Panc1 (cell line): ENCODE measurements around the gene ANAPC5. TPM values are rescaled to one million over a fixed set of nuclear protein-coding genes. Genes with fewer than 3 reads are reported as not detected.

Experiments
- ATAC-seq: fragments of 200-7000 bp; cut with Tn5 transposase; 2 replicates; pipeline ENCODE4 v1.9.1; 2020; ENCODE audit warnings: mild to moderate bottlenecking, moderate library complexity
- BruUV-seq: library from RNA; stranded (reverse); fragments of 400-500 nt; replicated peaks from 2 replicates; lab custom pipeline; 2021; lab: Mats Ljungman, UMichigan
- CTCF ChIA-PET: fragments of 300-600 bp; sonication (Branson Sonifier 250); formaldehyde crosslinking; loops from one replicate; lab custom pipeline; 2022; ENCODE audit warnings: antibody characterized with exemption; lab: Charles Lee
- POLR2A ChIA-PET: fragments of 300-600 bp; sonication (Branson Sonifier 250); formaldehyde crosslinking; loops from one replicate; lab custom pipeline; 2022; ENCODE audit warnings: antibody characterized with exemption; lab: Charles Lee
- DNase-seq: peaks from one replicate; pipeline ENCODE4 v3.0.0-alpha.2; 2010; ENCODE audit warnings: low read depth, low spot score
- H3K27ac ChIP-seq: 2 replicates; pipeline ENCODE4 v1.5.1; 2011; ENCODE audit warnings: mild to moderate bottlenecking, low read length, inconsistent platforms
- H3K27me3 ChIP-seq: fragments of 200-500 bp; sonication (Bioruptor generic); 2 replicates; pipeline ENCODE4 v1.6.0; 2014; ENCODE audit warnings: low read length, inconsistent platforms; ENCODE audit not compliant: control insufficient read depth, insufficient read depth
- H3K36me3 ChIP-seq: fragments of 200-500 bp; sonication (Bioruptor generic); 2 replicates; pipeline ENCODE4 v1.5.1; 2014; ENCODE audit warnings: inconsistent platforms, mild to moderate bottlenecking, low read length, moderate library complexity; ENCODE audit not compliant: control insufficient read depth, insufficient read depth
- H3K4me1 ChIP-seq: 2 replicates; pipeline ENCODE4 v1.5.1; 2011; ENCODE audit warnings: inconsistent platforms, mild to moderate bottlenecking, low read length, moderate library complexity; ENCODE audit not compliant: control insufficient read depth, insufficient read depth
- H3K4me3 ChIP-seq, 2 experiments: 2 replicates each; pipeline ENCODE4 v1.5.1; 2011 to 2012; ENCODE audit warnings: low read depth in 2 of 2, low read length in 2 of 2, mild to moderate bottlenecking in 2 of 2, inconsistent platforms in 1 of 2, moderate library complexity in 1 of 2
- H3K9me3 ChIP-seq: fragments of 200-500 bp; sonication (Bioruptor generic); 2 replicates; pipeline ENCODE4 v1.5.1; 2014; ENCODE audit warnings: low read depth, mild to moderate bottlenecking, inconsistent platforms, low read length, moderate library complexity; ENCODE audit not compliant: control insufficient read depth, insufficient read depth
- POLR2AphosphoS5 ChIP-seq: IDR thresholded peaks from 2 replicates; pipeline ENCODE4 v1.6.1; 2012; ENCODE audit warnings: mild to moderate bottlenecking, low read depth, low read length, moderate library complexity
- SIN3A ChIP-seq: IDR thresholded peaks from 2 replicates; pipeline ENCODE4 v1.6.1; 2012; ENCODE audit warnings: low read depth, mild to moderate bottlenecking, low read length, moderate library complexity, borderline replicate concordance; ENCODE audit not compliant: insufficient read depth
- TCF7L2 ChIP-seq: IDR thresholded peaks from 2 replicates; pipeline ENCODE4 v1.6.1; 2011; ENCODE audit warnings: mild to moderate bottlenecking, low read depth, low read length, inconsistent platforms
- in situ Hi-C: cut with HindIII; loops from 2 replicates; pipeline ENCODE4 v1.10.0; 2016; ENCODE audit warnings: low sequenced_read_pairs, low pct_unique_long_range_greater_than_20kb
- intact Hi-C: fragments of 100-400 bp; cut with micrococcal nuclease; formaldehyde crosslinking; loops from one replicate; pipeline ENCODE4 v1.10.0; 2022; ENCODE audit not compliant: unreplicated experiment
- total RNA-seq: library from RNA; stranded (reverse); gene quantifications from one replicate; pipeline ENCODE4 v1.2.1, GENCODE V29; 2021; ENCODE audit not compliant: unreplicated experiment
- TF ChIP-seq, protein P1 (sequence below): fragments of 450-650 bp; IDR thresholded peaks from 2 replicates; pipeline ENCODE4 v1.5.1; 2017; ENCODE audit warnings: mild to moderate bottlenecking
- TF ChIP-seq, protein P2 (sequence below), 2 experiments: IDR thresholded peaks; 2 replicates each; pipeline ENCODE4 v1.6.1; 2011 to 2012; ENCODE audit warnings: low read depth in 2 of 2, control low read depth in 1 of 2, low read length in 1 of 2, mild to moderate bottlenecking in 1 of 2, moderate library complexity in 1 of 2; ENCODE audit not compliant: insufficient read depth in 1 of 2

ANAPC5 gene
- total RNA-seq, 1 experiment from 2014 or later = 101 TPM

DNA sequence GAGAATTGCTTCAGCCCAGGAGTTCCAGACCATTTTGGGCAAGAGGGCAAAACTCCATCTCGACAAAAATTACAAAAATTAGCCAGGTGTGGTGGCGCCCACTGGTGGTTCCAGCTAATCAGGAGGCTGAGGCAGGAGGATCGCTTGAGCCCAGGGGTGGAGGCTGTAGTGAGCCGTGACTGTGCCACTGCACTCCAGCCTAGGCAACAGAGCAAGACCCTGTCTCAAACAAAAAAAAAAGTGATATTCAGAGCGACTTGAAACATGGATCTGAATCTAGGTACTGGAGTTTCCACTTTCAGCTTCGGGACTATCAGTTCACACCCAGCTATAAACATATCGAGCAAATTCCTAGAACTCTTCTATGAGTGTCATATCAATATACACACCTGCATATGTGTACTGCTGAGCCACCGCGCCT, 31.4 kb upstream of the ANAPC5 start:
- TF ChIP-seq TCF7L2 (no peak), SIN3A (no peak), POLR2AphosphoS5 (no peak)
- TF ChIP-seq, protein P1, sequence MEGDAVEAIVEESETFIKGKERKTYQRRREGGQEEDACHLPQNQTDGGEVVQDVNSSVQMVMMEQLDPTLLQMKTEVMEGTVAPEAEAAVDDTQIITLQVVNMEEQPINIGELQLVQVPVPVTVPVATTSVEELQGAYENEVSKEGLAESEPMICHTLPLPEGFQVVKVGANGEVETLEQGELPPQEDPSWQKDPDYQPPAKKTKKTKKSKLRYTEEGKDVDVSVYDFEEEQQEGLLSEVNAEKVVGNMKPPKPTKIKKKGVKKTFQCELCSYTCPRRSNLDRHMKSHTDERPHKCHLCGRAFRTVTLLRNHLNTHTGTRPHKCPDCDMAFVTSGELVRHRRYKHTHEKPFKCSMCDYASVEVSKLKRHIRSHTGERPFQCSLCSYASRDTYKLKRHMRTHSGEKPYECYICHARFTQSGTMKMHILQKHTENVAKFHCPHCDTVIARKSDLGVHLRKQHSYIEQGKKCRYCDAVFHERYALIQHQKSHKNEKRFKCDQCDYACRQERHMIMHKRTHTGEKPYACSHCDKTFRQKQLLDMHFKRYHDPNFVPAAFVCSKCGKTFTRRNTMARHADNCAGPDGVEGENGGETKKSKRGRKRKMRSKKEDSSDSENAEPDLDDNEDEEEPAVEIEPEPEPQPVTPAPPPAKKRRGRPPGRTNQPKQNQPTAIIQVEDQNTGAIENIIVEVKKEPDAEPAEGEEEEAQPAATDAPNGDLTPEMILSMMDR = no peak
- TF ChIP-seq, protein P2, sequence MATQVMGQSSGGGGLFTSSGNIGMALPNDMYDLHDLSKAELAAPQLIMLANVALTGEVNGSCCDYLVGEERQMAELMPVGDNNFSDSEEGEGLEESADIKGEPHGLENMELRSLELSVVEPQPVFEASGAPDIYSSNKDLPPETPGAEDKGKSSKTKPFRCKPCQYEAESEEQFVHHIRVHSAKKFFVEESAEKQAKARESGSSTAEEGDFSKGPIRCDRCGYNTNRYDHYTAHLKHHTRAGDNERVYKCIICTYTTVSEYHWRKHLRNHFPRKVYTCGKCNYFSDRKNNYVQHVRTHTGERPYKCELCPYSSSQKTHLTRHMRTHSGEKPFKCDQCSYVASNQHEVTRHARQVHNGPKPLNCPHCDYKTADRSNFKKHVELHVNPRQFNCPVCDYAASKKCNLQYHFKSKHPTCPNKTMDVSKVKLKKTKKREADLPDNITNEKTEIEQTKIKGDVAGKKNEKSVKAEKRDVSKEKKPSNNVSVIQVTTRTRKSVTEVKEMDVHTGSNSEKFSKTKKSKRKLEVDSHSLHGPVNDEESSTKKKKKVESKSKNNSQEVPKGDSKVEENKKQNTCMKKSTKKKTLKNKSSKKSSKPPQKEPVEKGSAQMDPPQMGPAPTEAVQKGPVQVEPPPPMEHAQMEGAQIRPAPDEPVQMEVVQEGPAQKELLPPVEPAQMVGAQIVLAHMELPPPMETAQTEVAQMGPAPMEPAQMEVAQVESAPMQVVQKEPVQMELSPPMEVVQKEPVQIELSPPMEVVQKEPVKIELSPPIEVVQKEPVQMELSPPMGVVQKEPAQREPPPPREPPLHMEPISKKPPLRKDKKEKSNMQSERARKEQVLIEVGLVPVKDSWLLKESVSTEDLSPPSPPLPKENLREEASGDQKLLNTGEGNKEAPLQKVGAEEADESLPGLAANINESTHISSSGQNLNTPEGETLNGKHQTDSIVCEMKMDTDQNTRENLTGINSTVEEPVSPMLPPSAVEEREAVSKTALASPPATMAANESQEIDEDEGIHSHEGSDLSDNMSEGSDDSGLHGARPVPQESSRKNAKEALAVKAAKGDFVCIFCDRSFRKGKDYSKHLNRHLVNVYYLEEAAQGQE (IDR thresholded peaks at IDR 0.05; ENCODE audit: insufficient read depth in 1 of 2, low read depth in 2 of 2, low read length in 1 of 2) = no peak
- no peak for ATAC-seq
- H3K27me3 ChIP-seq = no peaks in the 10 kb centered on the region
- H3K4me1 ChIP-seq = no peaks in the 10 kb centered on the region
- no peaks in the 10 kb centered on the region for H3K36me3 ChIP-seq
- no TSS peak for BruUV-seq
- intact Hi-C loops = no loop called here
- no peak overlapping the region for H3K4me3 ChIP-seq
- no peaks in the 10 kb centered on the region for H3K9me3 ChIP-seq
- H3K27ac ChIP-seq = no peak overlapping the region
- in situ Hi-C loops = no loop called here
- CTCF ChIA-PET = interaction anchor here (0.7 kb wide), 2 partner anchors 92 to 875 kb away, joined by 3 to 4 read pairs; no protein-coding TSS in a partner anchor
- no peak for DNase-seq
- POLR2A ChIA-PET = no interaction called here

DNA sequence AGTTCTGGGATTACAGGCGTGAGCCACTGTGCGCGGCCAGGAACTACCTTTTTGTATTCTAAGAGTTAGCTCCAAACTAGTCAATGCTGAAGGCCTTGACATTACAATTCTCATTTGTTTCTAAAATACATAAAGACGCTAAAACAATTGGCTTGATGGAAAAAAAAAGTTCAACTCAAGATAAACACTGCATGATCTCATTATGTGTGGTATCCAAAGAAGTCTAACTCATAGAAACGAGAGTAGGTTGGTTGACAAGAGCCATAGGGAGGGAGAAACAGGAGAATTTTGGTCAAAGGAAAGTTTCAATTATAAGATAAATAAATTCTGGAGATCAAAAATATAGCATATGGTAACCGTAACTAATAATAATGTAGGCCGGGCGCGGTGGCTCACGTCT, 27.7 kb upstream of the ANAPC5 start:
- ChIA-PET CTCF (no interaction called here), POLR2A (no interaction called here)
- H3K4me3 ChIP-seq = no peak overlapping the region
- H3K27me3 ChIP-seq = no peaks in the 10 kb centered on the region
- no peaks in the 10 kb centered on the region for H3K36me3 ChIP-seq
- no TSS peak for BruUV-seq
- no peak overlapping the region for H3K27ac ChIP-seq
- in situ Hi-C loops = no loop called here
- no peaks in the 10 kb centered on the region for H3K4me1 ChIP-seq
- DNase-seq = no peak
- no peak for ATAC-seq
- intact Hi-C loops = no loop called here
- TF ChIP-seq SIN3A (no peak), TCF7L2 (no peak), POLR2AphosphoS5 (no peak)
- TF ChIP-seq, protein P2 (IDR thresholded peaks at IDR 0.05; ENCODE audit: insufficient read depth in 1 of 2, low read depth in 2 of 2, low read length in 1 of 2) = no peak
- TF ChIP-seq, protein P1 = no peak
- H3K9me3 ChIP-seq = no peaks in the 10 kb centered on the region
